GM21619 (cell line): ENCODE data around the gene DIP2C.
"Not testable (repeated sequence)": the region's sequence is repeated elsewhere in the genome, so short reads cannot be mapped to it uniquely, and the experiment has no call there.

ENCODE experiments used
- ATAC-seq: cut with Tn5 transposase; IDR thresholded peaks from one replicate; pipeline ENCODE4 v1.9.1; 2021; ENCODE audit not compliant: unreplicated experiment

The DIP2C gene

GRCh38 chr10:660413-660969 is 29.0 kb downstream of the DIP2C start:
- no peak for ATAC-seq

GRCh38 chr10:659688-660141 is 29.8 kb downstream of the DIP2C start:
- ATAC-seq = no peak

- ATAC-seq = not testable (repeated sequence)
Observed at GRCh38 chr10:657816-658350, 31.6 kb downstream of the DIP2C start.

GRCh38 chr10:656883-657282 is 32.6 kb downstream of the DIP2C start:
- ATAC-seq = no peak

- ATAC-seq = no peak
Observed at GRCh38 chr10:655184-655583, 34.3 kb downstream of the DIP2C start.

- no peak for ATAC-seq
Observed at GRCh38 chr10:654647-654996, 34.8 kb downstream of the DIP2C start.

- no peak for ATAC-seq
Observed at GRCh38 chr10:653991-654646, 35.3 kb downstream of the DIP2C start.

GRCh38 chr10:652832-653459 is 36.5 kb downstream of the DIP2C start:
- ATAC-seq = not testable (repeated sequence)

- no peak for ATAC-seq
Observed at GRCh38 chr10:652233-652632, 37.2 kb downstream of the DIP2C start.

- ATAC-seq = no peak
Observed at GRCh38 chr10:651692-652091, 37.8 kb downstream of the DIP2C start.

- ATAC-seq = no peak
Observed at GRCh38 chr10:650886-651615, 38.4 kb downstream of the DIP2C start.

GRCh38 chr10:650441-650851 is 39.0 kb downstream of the DIP2C start:
- no peak for ATAC-seq

GRCh38 chr10:649798-650440 is 39.5 kb downstream of the DIP2C start:
- ATAC-seq = no peak

- ATAC-seq = no peak
Observed at GRCh38 chr10:649445-649797, 40.0 kb downstream of the DIP2C start.

GRCh38 chr10:647019-647418 is 42.4 kb downstream of the DIP2C start:
- ATAC-seq = not testable (repeated sequence)

GRCh38 chr10:646118-646524 is 43.3 kb downstream of the DIP2C start:
- ATAC-seq = no peak

GRCh38 chr10:644943-645334 is 44.5 kb downstream of the DIP2C start:
- no peak for ATAC-seq

GRCh38 chr10:644076-644942 is 45.2 kb downstream of the DIP2C start:
- ATAC-seq = no peak

GRCh38 chr10:642186-642890 is 47.1 kb downstream of the DIP2C start:
- ATAC-seq = no peak
